ENCODE measurements around the gene STK4.
"Not testable (repeated sequence)": the region's sequence is repeated elsewhere in the genome, so short reads cannot be mapped to it uniquely, and the experiment has no call there.

The STK4 gene

GRCh38 chr20:45058168-45058850 is 92.0 kb downstream of the STK4 start:
- no peak for DNase-seq

- no peak for DNase-seq
Measured at GRCh38 chr20:45059022-45059728, 92.9 kb downstream of the STK4 start.

- no peak for DNase-seq
Measured at GRCh38 chr20:45060294-45060693, 94.0 kb downstream of the STK4 start.

- DNase-seq, result no peak
Measured at GRCh38 chr20:45061244-45061643, 94.9 kb downstream of the STK4 start.

- not testable (repeated sequence) for DNase-seq
Measured at GRCh38 chr20:45063107-45063506, 96.8 kb downstream of the STK4 start.

GRCh38 chr20:45064812-45065211 is 98.5 kb downstream of the STK4 start:
- DNase-seq, result no peak

- DNase-seq, result no peak
Measured at GRCh38 chr20:45066372-45066771, 100.1 kb downstream of the STK4 start.

- DNase-seq, result no peak
Measured at GRCh38 chr20:45067087-45067486, 100.8 kb downstream of the STK4 start.

- DNase-seq, result no peak
Measured at GRCh38 chr20:45067558-45067957, 101.2 kb downstream of the STK4 start.

- DNase-seq, result no peak
Measured at GRCh38 chr20:45069261-45069660, 102.9 kb downstream of the STK4 start.

- DNase-seq, result no peak
Measured at GRCh38 chr20:45070932-45071632, 104.8 kb downstream of the STK4 start.

GRCh38 chr20:45072066-45072465 is 105.8 kb downstream of the STK4 start:
- no peak for DNase-seq

GRCh38 chr20:45073221-45073620 is 106.9 kb downstream of the STK4 start:
- DNase-seq, result no peak

GRCh38 chr20:45077559-45077958 is 111.2 kb downstream of the STK4 start:
- no peak for DNase-seq

GRCh38 chr20:45080867-45081624 is 114.7 kb downstream of the STK4 start:
- no peak for DNase-seq

GRCh38 chr20:45082468-45082867 is 116.2 kb downstream of the STK4 start:
- no peak for DNase-seq

GRCh38 chr20:45083127-45083526 is 116.8 kb downstream of the STK4 start:
- no peak for DNase-seq

GRCh38 chr20:45085289-45085688 is 119.0 kb downstream of the STK4 start:
- no peak for DNase-seq

GRCh38 chr20:45085867-45086266 is 119.6 kb downstream of the STK4 start:
- no peak for DNase-seq

- no peak for DNase-seq
Measured at GRCh38 chr20:45087097-45087790, 120.9 kb downstream of the STK4 start.

GRCh38 chr20:45087814-45088213 is 121.5 kb downstream of the STK4 start:
- no peak for DNase-seq

GRCh38 chr20:45088247-45088646 is 121.9 kb downstream of the STK4 start:
- DNase-seq, result no peak

- DNase-seq, result no peak
Measured at GRCh38 chr20:45090481-45090880, 124.2 kb downstream of the STK4 start.

All from stimulated activated CD4-positive, alpha-beta T cell treated with anti-CD3 and anti-CD28 coated beads, Interleukin-4, amount 100 ng/mL, for 24 hours (primary cell).